Trophoblast cell (in vitro differentiated cells and primary cell): ENCODE data around the gene PALLD.
A peak's percentile ranks its signal among the peaks of the same experiment; 100 is the strongest.
"Not testable (repeated sequence)": the region's sequence is repeated elsewhere in the genome, so short reads cannot be mapped to it uniquely, and the experiment has no call there.

Experiments
- DNase-seq, 2 donors: peaks; one replicate each; pipeline ENCODE4 v3.0.0-alpha.2; 2016
- H2AFZ ChIP-seq: 2 replicates; pipeline ENCODE4 v1.6.1; 2013; ENCODE audit warnings: low read length, moderate library complexity, mild to moderate bottlenecking; ENCODE audit not compliant: insufficient read depth, poor library complexity
- H2AK5ac ChIP-seq: 2 replicates; pipeline ENCODE4 v1.6.1; 2013; ENCODE audit warnings: mild to moderate bottlenecking, low read length
- H2BK120ac ChIP-seq: 2 replicates; pipeline ENCODE4 v1.6.1; 2013; ENCODE audit warnings: low read length, mild to moderate bottlenecking, moderate library complexity; ENCODE audit not compliant: insufficient read depth, poor library complexity
- H2BK12ac ChIP-seq: 2 replicates; pipeline ENCODE4 v1.6.1; 2013; ENCODE audit warnings: mild to moderate bottlenecking, low read length, moderate library complexity
- H2BK5ac ChIP-seq: 2 replicates; pipeline ENCODE4 v1.6.1; 2013; ENCODE audit warnings: low read length, low read depth, moderate library complexity, mild to moderate bottlenecking; ENCODE audit not compliant: poor library complexity
- H3K14ac ChIP-seq: 2 replicates; pipeline ENCODE4 v1.6.1; 2013; ENCODE audit warnings: mild to moderate bottlenecking, low read length
- H3K18ac ChIP-seq: 2 replicates; pipeline ENCODE4 v1.6.1; 2013; ENCODE audit warnings: mild to moderate bottlenecking, low read length
- H3K23ac ChIP-seq: 2 replicates; pipeline ENCODE4 v1.6.1; 2013; ENCODE audit warnings: low read length
- H3K27ac ChIP-seq: 2 replicates; pipeline ENCODE4 v1.5.1; 2013; ENCODE audit warnings: low read depth, mild to moderate bottlenecking, inconsistent platforms, low read length, moderate library complexity
- H3K27me3 ChIP-seq: 2 replicates; pipeline ENCODE4 v1.6.1; 2013; ENCODE audit warnings: inconsistent platforms, mild to moderate bottlenecking, low read length, moderate library complexity; ENCODE audit not compliant: insufficient read depth
- H3K36me3 ChIP-seq, 2 experiments: 1 replicate in 1 of 2; 2 replicates in 1 of 2; pipeline ENCODE4 v1.6.1; 2013; ENCODE audit warnings: low read length in 2 of 2, mild to moderate bottlenecking in 2 of 2, moderate library complexity in 1 of 2; ENCODE audit not compliant: insufficient read depth in 2 of 2, control insufficient read depth in 1 of 2
- H3K4ac ChIP-seq: 2 replicates; pipeline ENCODE4 v1.6.1; 2013; ENCODE audit warnings: low read depth, mild to moderate bottlenecking, low read length, moderate library complexity
- H3K4me1 ChIP-seq, 2 experiments: 1 replicate in 1 of 2; 2 replicates in 1 of 2; pipeline ENCODE4 v1.6.1; 2013; ENCODE audit warnings: low read length in 2 of 2, mild to moderate bottlenecking in 2 of 2, moderate library complexity in 1 of 2; ENCODE audit not compliant: insufficient read depth in 2 of 2, control insufficient read depth in 1 of 2
- H3K4me2 ChIP-seq: 2 replicates; pipeline ENCODE4 v1.6.1; 2013; ENCODE audit warnings: inconsistent platforms, mild to moderate bottlenecking, low read length, moderate library complexity
- H3K4me3 ChIP-seq: 2 replicates; pipeline ENCODE4 v1.5.1; 2013; ENCODE audit warnings: mild to moderate bottlenecking, low read depth, low read length, inconsistent platforms
- H3K79me1 ChIP-seq: one replicate; pipeline ENCODE4 v1.6.1; 2013; ENCODE audit warnings: low read length
- H3K79me2 ChIP-seq: 2 replicates; pipeline ENCODE4 v1.6.1; 2013; ENCODE audit warnings: low read length, mild to moderate bottlenecking; ENCODE audit not compliant: control insufficient read depth, insufficient read depth, poor library complexity
- H3K9ac ChIP-seq: 2 replicates; pipeline ENCODE4 v1.6.1; 2013; ENCODE audit warnings: mild to moderate bottlenecking, low read length
- H3K9me3 ChIP-seq: 2 replicates; pipeline ENCODE4 v1.6.1; 2013; ENCODE audit warnings: low read depth, mild to moderate bottlenecking, control low read depth, inconsistent platforms, low read length; ENCODE audit not compliant: insufficient read depth
- H4K12ac ChIP-seq: 2 replicates; pipeline ENCODE4 v1.6.1; 2013; ENCODE audit warnings: low read depth, mild to moderate bottlenecking, low read length, moderate library complexity
- H4K8ac ChIP-seq: 2 replicates; pipeline ENCODE4 v1.6.1; 2013; ENCODE audit warnings: low read depth, mild to moderate bottlenecking, low read length, moderate library complexity
- H4K91ac ChIP-seq: one replicate; pipeline ENCODE4 v1.6.1; 2013; ENCODE audit warnings: low read depth, mild to moderate bottlenecking, low read length, moderate library complexity
- WGBS: extraction: QIAGEN DNeasy Blood & Tissue Kit; methylation state at CpG from one replicate; pipeline ENCODE4 v1.1.7; 2013; ENCODE audit warnings: missing lambda C conversion rate; ENCODE audit not compliant: insufficient read length, insufficient coverage; ENCODE audit errors: extremely low coverage; 5-methylcytosine and 5-hydroxymethylcytosine counted together

PALLD gene

DNA sequence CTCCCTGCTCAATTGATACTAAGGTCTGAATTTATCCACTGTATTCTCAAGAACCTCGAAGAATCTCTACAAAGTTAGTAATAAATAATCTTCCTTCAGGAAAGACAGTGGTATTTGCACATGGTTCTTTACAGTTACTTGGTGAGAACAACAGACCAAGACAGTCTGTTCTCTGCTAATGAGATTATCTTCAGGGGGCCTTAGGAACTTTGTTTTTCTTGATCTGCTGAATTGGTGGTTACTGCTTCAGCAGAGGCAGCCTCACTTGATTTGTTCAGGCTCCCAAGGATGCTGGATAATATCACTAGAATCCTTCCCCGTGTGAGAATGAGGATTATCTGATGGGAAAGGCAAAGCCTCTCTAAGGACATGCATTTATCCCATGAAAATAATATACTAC lies 448.4 kb downstream of the PALLD start:
- H2AK5ac ChIP-seq, result no peak overlapping the region

DNA sequence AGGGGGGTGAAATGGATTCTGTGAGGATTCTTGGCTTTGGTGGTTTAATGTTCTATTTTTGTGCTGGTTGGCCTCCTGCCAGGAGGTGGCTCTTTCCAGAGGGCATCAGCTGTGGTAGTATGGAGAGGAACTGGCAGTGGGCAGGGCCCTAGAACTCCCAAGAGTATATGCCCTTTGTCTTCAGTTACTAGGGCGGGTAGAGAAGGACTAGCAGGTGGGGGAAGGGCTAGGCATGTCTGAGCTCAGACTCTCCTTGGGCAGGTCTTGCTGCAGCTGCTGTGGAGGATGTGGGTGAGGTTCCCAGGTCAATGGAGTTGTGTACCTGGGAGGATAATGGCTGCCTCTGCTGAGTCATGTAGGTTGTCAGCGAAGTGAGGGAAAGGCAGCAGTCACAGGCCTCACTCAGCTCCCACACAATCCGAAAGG lies 456.0 kb downstream of the PALLD start:
- H3K9me3 ChIP-seq, H3K36me3 ChIP-seq, H3K4me3 ChIP-seq, DNase-seq, H3K27ac ChIP-seq, H3K4me2 ChIP-seq, H4K12ac ChIP-seq, H3K4me1 ChIP-seq, H4K91ac ChIP-seq, H3K9ac ChIP-seq, H3K27me3 ChIP-seq, H3K18ac ChIP-seq, H2AK5ac ChIP-seq, H2AFZ ChIP-seq, H4K8ac ChIP-seq, H3K4ac ChIP-seq, H2BK12ac ChIP-seq, H3K23ac ChIP-seq, H3K79me1 ChIP-seq, H2BK5ac ChIP-seq, H2BK120ac ChIP-seq, H3K79me2 ChIP-seq, H3K14ac ChIP-seq: not testable (repeated sequence)
- no CpG with 5 or more reads among the region's 3 CpGs for WGBS

More for the DNA sequence above, 448.4 kb downstream of the PALLD start:
- Histone ChIP-seq H3K79me2 (no peaks in the 10 kb centered on the region), H3K23ac (no peak overlapping the region), H4K8ac (no peak overlapping the region), H3K27me3 (no peaks in the 10 kb centered on the region), H3K27ac (no peak overlapping the region), H2BK5ac (no peak overlapping the region), H3K9ac (no peak overlapping the region), H3K79me1 (no peaks in the 10 kb centered on the region), H3K4me3 (no peak overlapping the region), H3K18ac (no peak overlapping the region), H4K91ac (no peak overlapping the region), H3K4me1 (no peaks in the 10 kb centered on the region), H3K4me2 (no peak overlapping the region), H3K36me3 (no peaks in the 10 kb centered on the region), H2BK12ac (no peak overlapping the region), H3K4ac (no peak overlapping the region), H4K12ac (no peak overlapping the region), H2AFZ (no peak overlapping the region), H3K9me3 (no peaks in the 10 kb centered on the region), H2BK120ac (no peak overlapping the region), H3K14ac (no peak overlapping the region)
- no peak for DNase-seq
- no CpG with 5 or more reads among the region's 2 CpGs for WGBS

DNA sequence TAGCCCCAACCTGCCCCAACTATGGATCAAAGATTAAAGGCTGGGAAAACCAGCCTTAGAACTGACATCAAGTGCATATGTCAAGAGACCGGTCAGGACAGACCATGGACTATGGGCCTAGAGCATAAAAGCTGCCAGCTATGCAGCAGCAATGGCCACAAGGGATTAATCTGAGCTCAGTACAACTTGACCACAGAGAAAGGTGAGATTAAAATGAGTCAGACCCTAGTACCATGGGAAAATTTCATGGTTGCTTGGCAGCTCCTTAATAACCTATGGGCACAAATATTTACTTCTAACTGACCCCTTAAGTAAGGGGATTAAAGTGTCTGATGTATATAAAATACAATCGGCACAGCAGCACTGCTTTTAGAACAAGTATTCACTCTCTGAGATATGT lies 458.8 kb downstream of the PALLD start:
- no peak for DNase-seq
- H2BK12ac ChIP-seq, result no peak overlapping the region
- no peak overlapping the region for H3K14ac ChIP-seq
- H3K4ac ChIP-seq, result no peak overlapping the region
- no peak overlapping the region for H3K18ac ChIP-seq
- peaks cover 0 to 3% of the 10 kb centered on the region in 2 experiments for H3K36me3 ChIP-seq
- no peaks in the 10 kb centered on the region for H3K79me1 ChIP-seq
- H2AFZ ChIP-seq, result no peak overlapping the region
- H3K4me2 ChIP-seq, result no peak overlapping the region
- H3K23ac ChIP-seq, result no peak overlapping the region
- H3K9ac ChIP-seq, result no peak overlapping the region
- H2BK5ac ChIP-seq, result no peak overlapping the region
- no peak overlapping the region for H3K27ac ChIP-seq
- H4K12ac ChIP-seq, result no peak overlapping the region
- H3K79me2 ChIP-seq, result no peaks in the 10 kb centered on the region
- no peak overlapping the region for H4K8ac ChIP-seq
- H3K27me3 ChIP-seq, result no peaks in the 10 kb centered on the region
- peaks cover 0 to 4% of the 10 kb centered on the region in 2 experiments for H3K4me1 ChIP-seq
- no peak overlapping the region for H2AK5ac ChIP-seq
- H3K4me3 ChIP-seq, result no peak overlapping the region
- no peak overlapping the region for H2BK120ac ChIP-seq
- H4K91ac ChIP-seq, result no peak overlapping the region
- no CpG with 5 or more reads among the region's 2 CpGs for WGBS
- H3K9me3 ChIP-seq, result no peaks in the 10 kb centered on the region

DNA sequence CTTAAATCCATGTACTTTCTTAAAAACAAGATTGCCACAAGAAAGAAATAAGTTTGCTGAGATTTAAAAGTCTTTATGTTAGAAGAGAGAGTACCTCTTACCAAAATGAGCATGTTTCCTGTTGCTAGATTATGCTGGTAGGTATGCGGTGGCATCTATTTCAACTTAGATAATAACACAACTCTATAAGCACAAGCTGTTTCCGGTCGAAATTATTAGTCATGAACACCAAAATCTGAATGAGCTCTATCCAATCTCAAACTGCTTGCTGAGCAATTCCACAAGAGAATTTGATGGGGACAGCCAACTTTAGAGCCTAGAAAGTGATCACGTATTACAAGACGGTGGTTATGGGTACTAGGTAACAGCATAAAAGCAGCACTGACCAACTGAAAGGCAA lies 463.9 kb downstream of the PALLD start:
- peak in 1 of 2 donors; percentile 1 for DNase-seq
- Histone ChIP-seq H2BK12ac (no peak overlapping the region), H3K4me3 (no peak overlapping the region), H2BK120ac (no peak overlapping the region), H4K8ac (no peak overlapping the region), H3K4me1 (no peaks in the 10 kb centered on the region), H2BK5ac (no peak overlapping the region), H3K36me3 (no peaks in the 10 kb centered on the region), H3K4ac (no peak overlapping the region), H3K9ac (no peak overlapping the region), H2AFZ (no peak overlapping the region), H3K18ac (no peak overlapping the region), H3K79me1 (no peaks in the 10 kb centered on the region), H3K14ac (no peak overlapping the region), H4K91ac (no peak overlapping the region), H3K9me3 (no peaks in the 10 kb centered on the region), H2AK5ac (no peak overlapping the region), H3K27me3 (no peaks in the 10 kb centered on the region), H3K27ac (no peak overlapping the region), H3K79me2 (no peaks in the 10 kb centered on the region), H4K12ac (no peak overlapping the region), H3K23ac (no peak overlapping the region), H3K4me2 (no peak overlapping the region)
- no CpG with 5 or more reads among the region's 5 CpGs for WGBS
